Transverse colon (tissue), 4 donors: ENCODE measurements around the gene TM2D3. TPM values are rescaled to one million over a fixed set of nuclear protein-coding genes. Genes with fewer than 3 reads are reported as not detected.
"Not testable (repeated sequence)": the region's sequence is repeated elsewhere in the genome, so short reads cannot be mapped to it uniquely, and the experiment has no call there.

Experiments
- DNase-seq: peaks from one replicate; pipeline ENCODE4 v3.0.0-alpha.2; 2019
- H3K27ac ChIP-seq, 4 donors: fragments of 200-600 bp; sonication (generic); 2 replicates each; pipeline ENCODE4 v1.5.1; 2016 to 2018; ENCODE audit warnings: inconsistent platforms in 4 of 4
- H3K27me3 ChIP-seq: fragments of 200-600 bp; sonication (generic); 2 replicates; pipeline ENCODE4 v1.5.1; 2017; ENCODE audit warnings: inconsistent platforms
- H3K36me3 ChIP-seq, 4 donors: fragments of 200-600 bp; sonication (generic); 2 replicates each; pipeline ENCODE4 v1.5.1; 2017 to 2019; ENCODE audit warnings: inconsistent platforms in 4 of 4
- H3K4me1 ChIP-seq, 4 donors: fragments of 200-600 bp; sonication (generic); 2 replicates each; pipeline ENCODE4 v1.5.1; 2017 to 2020; ENCODE audit warnings: inconsistent platforms in 4 of 4
- H3K4me3 ChIP-seq, 4 donors: fragments of 200-600 bp; sonication (generic); 1 replicate in 1 of 4; 2 replicates in 3 of 4; pipeline versions ENCODE4 v1.5.1 to v1.6.1; 2017 to 2019; ENCODE audit warnings: inconsistent platforms in 4 of 4
- H3K9me3 ChIP-seq, 2 donors: fragments of 200-600 bp; sonication (generic); 2 replicates each; pipeline ENCODE4 v1.5.1; 2017 to 2019; ENCODE audit warnings: inconsistent platforms in 2 of 2
- CTCF ChIP-seq, 5 experiments: fragments of 200-600 bp in 3 of 5; fragments of 450-650 bp in 2 of 5; sonication (generic) in 3 of 5; IDR thresholded peaks; 1 replicate in 2 of 5; 2 replicates in 3 of 5; pipeline ENCODE4 v1.5.1; 2016 to 2017; ENCODE audit warnings: antibody characterized with exemption in 5 of 5, inconsistent platforms in 3 of 5, mild to moderate bottlenecking in 2 of 5, moderate library complexity in 1 of 5
- EP300 ChIP-seq: sonication (generic); formaldehyde crosslinking; IDR thresholded peaks from one replicate; pipeline ENCODE4 v1.6.1; 2017; ENCODE audit warnings: antibody characterized with exemption, low read depth
- POLR2A ChIP-seq: fragments of 450-650 bp; IDR thresholded peaks from one replicate; pipeline ENCODE4 v1.6.1; 2016; ENCODE audit warnings: antibody characterized with exemption, mild to moderate bottlenecking, moderate library complexity
- POLR2AphosphoS5 ChIP-seq, 3 donors: sonication (generic); formaldehyde crosslinking; IDR thresholded peaks; one replicate each; pipeline ENCODE4 v1.6.1; 2016; ENCODE audit warnings: antibody characterized with exemption in 3 of 3
- WGBS, 2 donors: methylation state at CpG; one replicate each; pipeline ENCODE4 v1.1.5; 2018; ENCODE audit warnings: low coverage in 1 of 2; 5-methylcytosine and 5-hydroxymethylcytosine counted together
- in situ Hi-C, 4 donors: fragments of 200-750 bp; cut with MboI; loops; one replicate each; pipeline versions ENCODE4 v1.15.0 to v1.15.1; 2017; ENCODE audit warnings: low sequenced_read_pairs in 3 of 4, low pct_ligation_motif_present in 1 of 4, low pct_unique_long_range_greater_than_20kb in 1 of 4
- intact Hi-C: fragments of 100-400 bp; cut with DNase I; formaldehyde crosslinking; loops from one replicate; pipeline ENCODE4 v1.15.1; 2023; ENCODE audit warnings: low total_unique reads
- total RNA-seq, 4 donors: library from RNA; depleted of rRNA; stranded (reverse); fragments of >200 nt; gene quantifications; one replicate each; pipeline ENCODE4 v1.1.0, GENCODE V29; 2016

Gene TM2D3
- total RNA-seq, 4 donors from 2014 or later, result 13.8 to 46.4 (median 33.6) TPM

GRCh38 chr15:101637038-101637437 is 15.1 kb downstream of the TM2D3 start:
- Histone ChIP-seq H3K27me3 (no peaks in the 10 kb centered on the region), H3K9me3 (no peaks in the 10 kb centered on the region), H3K4me3 (no peak overlapping the region), H3K36me3 (peaks cover 0 to 5% (median 0%) of the 10 kb centered on the region in 4 donors), H3K27ac (no peak overlapping the region), H3K4me1 (peaks cover 3 to 32% (median 11%) of the 10 kb centered on the region in 4 donors)
- TF ChIP-seq EP300, result no peak
- TF ChIP-seq POLR2A, result no peak
- no peak for TF ChIP-seq POLR2AphosphoS5 (IDR thresholded peaks at IDR 0.05)
- no peak for TF ChIP-seq CTCF (IDR thresholded peaks at IDR 0.05)
- no peak for DNase-seq
- 69 to 74% methylated on average over 3 of the region's 3 CpGs for WGBS, 2 donors
- intact Hi-C loops (no loop called here), in situ Hi-C loops (no loop called here)

GRCh38 chr15:101635944-101636727 is 16.0 kb downstream of the TM2D3 start:
- no peak for DNase-seq
- peaks cover 0 to 23% (median 5%) of the 10 kb centered on the region in 4 donors for H3K4me1 ChIP-seq

GRCh38 chr15:101633356-101633755 is 18.8 kb downstream of the TM2D3 start:
- Histone ChIP-seq H3K9me3 (no peaks in the 10 kb centered on the region), H3K4me1 (peaks cover 0 to 14% (median 3%) of the 10 kb centered on the region in 4 donors), H3K27me3 (no peaks in the 10 kb centered on the region), H3K27ac (no peak overlapping the region), H3K4me3 (no peak overlapping the region), H3K36me3 (no peaks in the 10 kb centered on the region)
- DNase-seq, result no peak
- TF ChIP-seq CTCF (IDR thresholded peaks at IDR 0.05) (no peak), POLR2AphosphoS5 (IDR thresholded peaks at IDR 0.05) (no peak), EP300 (no peak), POLR2A (no peak)
- WGBS, 2 donors, result 95 to 96% methylated on average over 2 to 3 of the region's 3 CpGs
- intact Hi-C loops (no loop called here), in situ Hi-C loops (no loop called here)

More at GRCh38 chr15:101635944-101636727, 16.0 kb downstream of the TM2D3 start:
- TF ChIP-seq POLR2AphosphoS5 (IDR thresholded peaks at IDR 0.05) (no peak), CTCF (IDR thresholded peaks at IDR 0.05) (no peak), EP300 (no peak), POLR2A (no peak)
- H3K27ac ChIP-seq, result no peak overlapping the region
- 78 to 83% methylated on average over 6 to 7 of the region's 7 CpGs for WGBS, 2 donors
- no peaks in the 10 kb centered on the region for H3K9me3 ChIP-seq
- H3K36me3 ChIP-seq, result peaks cover 0 to 5% (median 0%) of the 10 kb centered on the region in 4 donors
- no peak overlapping the region for H3K4me3 ChIP-seq
- no peaks in the 10 kb centered on the region for H3K27me3 ChIP-seq
- in situ Hi-C loops, result no loop called here
- intact Hi-C loops, result no loop called here

- DNase-seq, in situ Hi-C loops, H3K9me3 ChIP-seq, H3K36me3 ChIP-seq, H3K27ac ChIP-seq, intact Hi-C loops, H3K27me3 ChIP-seq, H3K4me3 ChIP-seq, H3K4me1 ChIP-seq: not testable (repeated sequence)
- WGBS, 2 donors, result 87% methylated on average over 10 of the region's 15 CpGs; no CpG with 5 or more reads in 1 of the 2 donors
Measured at GRCh38 chr15:101626729-101627128, 25.5 kb downstream of the TM2D3 start.
